Measurements from ENCODE around the gene PAPPA2. TPM values are rescaled to one million over a fixed set of nuclear protein-coding genes. Genes with fewer than 3 reads are reported as not detected.

PAPPA2 gene
- total RNA-seq, 1 experiment from 2014 or later, result 0.81 TPM

GRCh38 chr1:176885341-176885740, 422.4 kb downstream of the PAPPA2 start:
- Histone ChIP-seq H4K8ac (replicated peaks; ENCODE audit: insufficient read length, low read depth, low read length) (no peak overlapping the region), H3K56ac (ENCODE audit: insufficient read length, low read depth, low read length) (no peak overlapping the region), H3K18ac (ENCODE audit: insufficient read length, low read depth, low read length) (no peak overlapping the region), H3K27ac (ENCODE audit: insufficient read length, low read depth, low read length) (no peak overlapping the region), H2BK15ac (ENCODE audit: low read depth, low read length) (no peak overlapping the region), H4K91ac (ENCODE audit: insufficient read length, low read depth, low read length) (no peak overlapping the region), H3K79me1 (ENCODE audit: insufficient read depth, low read depth, low read length, poor library complexity, severe bottlenecking) (no peaks in the 10 kb centered on the region), H3K4ac (ENCODE audit: low read depth, low read length) (no peak overlapping the region), H2BK120ac (ENCODE audit: low read depth, low read length, poor library complexity, severe bottlenecking) (no peak overlapping the region), H3K9ac (ENCODE audit: extremely low read depth, insufficient read length, low read length) (no peak overlapping the region), H2AK5ac (ENCODE audit: insufficient read length, low read length) (no peak overlapping the region), H3K14ac (ENCODE audit: insufficient read depth, low read length) (no peak overlapping the region), H4K5ac (ENCODE audit: insufficient read length, low read depth, low read length) (no peak overlapping the region), H2BK20ac (ENCODE audit: low read depth, low read length, poor library complexity, severe bottlenecking) (no peak overlapping the region), H3T11ph (ENCODE audit: low read length) (no peak overlapping the region), H3K4me2 (ENCODE audit: insufficient read depth, insufficient read length, low read length) (no peak overlapping the region), H4K20me1 (ENCODE audit: control insufficient read depth, insufficient read depth, insufficient read length) (no peaks in the 10 kb centered on the region), H2BK12ac (ENCODE audit: insufficient read length, low read depth, low read length) (no peak overlapping the region), H3K4me1 (ENCODE audit: insufficient read depth, low read length) (no peaks in the 10 kb centered on the region), H3K9me3 (ENCODE audit: control insufficient read depth, low read depth, low read length) (no peaks in the 10 kb centered on the region), H2BK5ac (ENCODE audit: insufficient read length, low read length) (no peak overlapping the region), H3K27me3 (ENCODE audit: insufficient read depth, low read length) (no peaks in the 10 kb centered on the region), H3K79me2 (ENCODE audit: insufficient read depth, low read length) (no peaks in the 10 kb centered on the region), H3K23ac (ENCODE audit: insufficient read length, low read depth, low read length) (no peak overlapping the region), H2AFZ (ENCODE audit: low read length) (no peak overlapping the region), H3K23me2 (ENCODE audit: insufficient read length, low read depth, low read length, poor library complexity, severe bottlenecking) (no peaks in the 10 kb centered on the region)
- Mint-ChIP-seq H3K27ac (no peak overlapping the region), H3K36me3 (ENCODE audit: insufficient read depth in 1 of 3, low read depth in 3 of 3) (no peaks in the 10 kb centered on the region; a peak in 1 of 7 replicates), H3K4me3 (no peak overlapping the region), H3K9me3 (no peaks in the 10 kb centered on the region), H3K27me3 (ENCODE audit: low read depth) (peaks cover 7% of the 10 kb centered on the region), H3K4me1 (no peaks in the 10 kb centered on the region)
- no peak for DNase-seq
- no CpG with 5 or more reads among the region's 3 CpGs for WGBS (ENCODE audit: extremely low coverage, insufficient read length, low lambda C conversion rate)
- TF ChIP-seq CTCF (conservative IDR thresholded peaks at IDR 0.05), result no peak
